Measurements from ENCODE around the gene SMG1.

Gene SMG1

GRCh38 chr16:18804540-18804939, 121.7 kb downstream of the SMG1 start:
- Histone ChIP-seq H3K79me2 (ENCODE audit: insufficient read depth, low read length) (peaks cover 17% of the 10 kb centered on the region), H3K4me2 (ENCODE audit: low read depth, low read length, poor library complexity, severe bottlenecking) (peak overlapping the region; percentile 26), H2AFZ (ENCODE audit: low read depth, low read length, severe bottlenecking) (no peak overlapping the region), H4K20me1 (ENCODE audit: low read depth, low read length) (no peaks in the 10 kb centered on the region; the same call in 1 of the 2 replicates), H3K4me3 (ENCODE audit: insufficient read depth, low read length, poor library complexity, severe bottlenecking) (no peak overlapping the region), H3K9me3 (ENCODE audit: insufficient read depth, low read length) (no peaks in the 10 kb centered on the region), H3F3A (ENCODE audit: insufficient read depth) (peaks cover 40% of the 10 kb centered on the region), H3K9ac (ENCODE audit: low read length) (0 out of 2 replicates have a peak overlapping the region, but pooled peaks have one; percentile 5), H3K27me3 (ENCODE audit: low read length) (no peaks in the 10 kb centered on the region), H3K27ac (ENCODE audit: low read depth, low read length) (peak overlapping the region; percentile 73), H3K36me3 (ENCODE audit: low read length) (peaks cover 22% of the 10 kb centered on the region), H3K9me2 (replicated peaks; ENCODE audit: insufficient read depth, low read length) (no peaks in the 10 kb centered on the region)
- no peak for TF ChIP-seq EZH2phosphoT487 (conservative IDR thresholded peaks at IDR 0.05; ENCODE audit: low read length)
- no peak for TF ChIP-seq CTCF (IDR thresholded peaks at IDR 0.05; ENCODE audit: insufficient read depth, low read length, poor library complexity, severe bottlenecking)

- peaks cover 24% of the 10 kb centered on the region for H3K79me2 ChIP-seq (ENCODE audit: insufficient read depth, low read length)
- peak overlapping the region; percentile 73 for H3K27ac ChIP-seq (ENCODE audit: low read depth, low read length)
- 0 out of 2 replicates have a peak overlapping the region, but pooled peaks have one; percentile 5 for H3K9ac ChIP-seq (ENCODE audit: low read length)
- H2AFZ ChIP-seq (ENCODE audit: low read depth, low read length, severe bottlenecking), result no peak overlapping the region
- peak overlapping the region; percentile 26 for H3K4me2 ChIP-seq (ENCODE audit: low read depth, low read length, poor library complexity, severe bottlenecking)
- peaks cover 19% of the 10 kb centered on the region for H3K36me3 ChIP-seq (ENCODE audit: low read length)
- H4K20me1 ChIP-seq (ENCODE audit: low read depth, low read length), result no peaks in the 10 kb centered on the region; the same call in 1 of the 2 replicates
- no peaks in the 10 kb centered on the region for H3K9me2 ChIP-seq (replicated peaks; ENCODE audit: insufficient read depth, low read length)
- no peak overlapping the region for H3K4me3 ChIP-seq (ENCODE audit: insufficient read depth, low read length, poor library complexity, severe bottlenecking)
- H3K27me3 ChIP-seq (ENCODE audit: low read length), result no peaks in the 10 kb centered on the region
- TF ChIP-seq EZH2phosphoT487 (conservative IDR thresholded peaks at IDR 0.05; ENCODE audit: low read length), result no peak
- no peak for TF ChIP-seq CTCF (IDR thresholded peaks at IDR 0.05; ENCODE audit: insufficient read depth, low read length, poor library complexity, severe bottlenecking)
- H3K9me3 ChIP-seq (ENCODE audit: insufficient read depth, low read length), result no peaks in the 10 kb centered on the region
- H3F3A ChIP-seq (ENCODE audit: insufficient read depth), result peaks cover 41% of the 10 kb centered on the region
Measured at GRCh38 chr16:18803569-18804462, 122.4 kb downstream of the SMG1 start.

- Histone ChIP-seq H2AFZ (ENCODE audit: low read depth, low read length, severe bottlenecking) (no peak overlapping the region), H3K36me3 (ENCODE audit: low read length) (peaks cover 9% of the 10 kb centered on the region; the same call in 1 of the 2 replicates), H3K27me3 (ENCODE audit: low read length) (no peaks in the 10 kb centered on the region), H3K9me2 (replicated peaks; ENCODE audit: insufficient read depth, low read length) (no peaks in the 10 kb centered on the region), H3K27ac (ENCODE audit: low read depth, low read length) (peak overlapping the region; percentile 73; the same call in 1 of the 2 replicates), H4K20me1 (ENCODE audit: low read depth, low read length) (no peaks in the 10 kb centered on the region; the same call in 1 of the 2 replicates), H3K4me3 (ENCODE audit: insufficient read depth, low read length, poor library complexity, severe bottlenecking) (no peak overlapping the region), H3K79me2 (ENCODE audit: insufficient read depth, low read length) (peaks cover 34% of the 10 kb centered on the region), H3K4me2 (ENCODE audit: low read depth, low read length, poor library complexity, severe bottlenecking) (peak overlapping the region; percentile 26), H3K9ac (ENCODE audit: low read length) (no peak overlapping the region), H3K9me3 (ENCODE audit: insufficient read depth, low read length) (no peaks in the 10 kb centered on the region), H3F3A (ENCODE audit: insufficient read depth) (peaks cover 39% of the 10 kb centered on the region)
- TF ChIP-seq EZH2phosphoT487 (conservative IDR thresholded peaks at IDR 0.05; ENCODE audit: low read length) (no peak), CTCF (IDR thresholded peaks at IDR 0.05; ENCODE audit: insufficient read depth, low read length, poor library complexity, severe bottlenecking) (no peak)
Measured at GRCh38 chr16:18802767-18803343, 123.4 kb downstream of the SMG1 start.

All from SU-DHL-6 (cell line).